Neuronal stem cell (in vitro differentiated cells): ENCODE measurements around the gene C1orf52.

Experiments used
- DNase-seq: peaks from one replicate; pipeline ENCODE4 v3.0.0-alpha.2; 2013; ENCODE audit warnings: low spot score
- H2AFZ ChIP-seq: one replicate; pipeline ENCODE4 v1.6.1; 2013; ENCODE audit warnings: mild to moderate bottlenecking, low read length, inconsistent platforms
- H2AK5ac ChIP-seq: 2 replicates; pipeline ENCODE4 v1.6.1; 2013; ENCODE audit warnings: low read depth, mild to moderate bottlenecking, inconsistent platforms, low read length, moderate library complexity, mixed read lengths
- H2BK120ac ChIP-seq: 2 replicates; pipeline ENCODE4 v1.6.1; 2013; ENCODE audit warnings: low read depth, mild to moderate bottlenecking, inconsistent platforms, low read length, moderate library complexity, mixed read lengths
- H2BK12ac ChIP-seq: one replicate; pipeline ENCODE4 v1.6.1; 2013; ENCODE audit warnings: low read length, inconsistent platforms
- H2BK15ac ChIP-seq: 2 replicates; pipeline ENCODE4 v1.6.1; 2013; ENCODE audit warnings: mild to moderate bottlenecking, low read length, inconsistent platforms, mixed read lengths
- H2BK5ac ChIP-seq: one replicate; pipeline ENCODE4 v1.6.1; 2013; ENCODE audit warnings: inconsistent platforms, mild to moderate bottlenecking, low read length, moderate library complexity
- H3K14ac ChIP-seq: one replicate; pipeline ENCODE4 v1.6.1; 2013; ENCODE audit warnings: low read length, inconsistent platforms
- H3K18ac ChIP-seq: 2 replicates; pipeline ENCODE4 v1.6.1; 2013; ENCODE audit warnings: low read length, inconsistent platforms
- H3K23ac ChIP-seq: 2 replicates; pipeline ENCODE4 v1.6.1; 2013; ENCODE audit warnings: low read depth, mild to moderate bottlenecking, mixed read lengths, low read length, inconsistent platforms; ENCODE audit not compliant: poor library complexity
- H3K27ac ChIP-seq: replicated peaks from 3 replicates; pipeline ENCODE4 v1.5.1; 2013; ENCODE audit warnings: low read length, inconsistent platforms
- H3K27me3 ChIP-seq, 3 experiments: 2 replicates each; pipeline ENCODE4 v1.6.1; 2013; ENCODE audit warnings: low read length in 3 of 3, mild to moderate bottlenecking in 2 of 3, inconsistent platforms in 1 of 3, low read depth in 1 of 3, mixed read lengths in 1 of 3, moderate library complexity in 1 of 3; ENCODE audit not compliant: control insufficient read depth in 3 of 3, insufficient read depth in 3 of 3
- H3K36me3 ChIP-seq, 2 donors: replicated peaks in 1 of 2; 2 replicates each; pipeline ENCODE4 v1.6.1; 2013; ENCODE audit warnings: low read length in 2 of 2; ENCODE audit not compliant: control insufficient read depth in 2 of 2, insufficient read depth in 2 of 2
- H3K4ac ChIP-seq: 2 replicates; pipeline ENCODE4 v1.6.1; 2013; ENCODE audit warnings: inconsistent platforms, mild to moderate bottlenecking, low read length, moderate library complexity
- H3K4me1 ChIP-seq, 2 donors: 1 replicate in 1 of 2; 2 replicates in 1 of 2; pipeline ENCODE4 v1.6.1; 2013; ENCODE audit warnings: low read length in 2 of 2, low read depth in 1 of 2; ENCODE audit not compliant: control insufficient read depth in 2 of 2, insufficient read depth in 1 of 2
- H3K4me2 ChIP-seq: one replicate; pipeline ENCODE4 v1.6.1; 2013; ENCODE audit warnings: mild to moderate bottlenecking, low read length, inconsistent platforms; ENCODE audit not compliant: insufficient read depth, poor library complexity, severe bottlenecking
- H3K4me3 ChIP-seq, 2 donors: 2 replicates each; pipeline ENCODE4 v1.5.1; 2013; ENCODE audit warnings: low read length in 2 of 2, mild to moderate bottlenecking in 2 of 2, inconsistent platforms in 1 of 2, moderate library complexity in 1 of 2
- H3K79me1 ChIP-seq: one replicate; pipeline ENCODE4 v1.6.1; 2013; ENCODE audit warnings: low read depth, mild to moderate bottlenecking, inconsistent platforms, low read length, moderate library complexity
- H3K9ac ChIP-seq: one replicate; pipeline ENCODE4 v1.6.1; 2013; ENCODE audit warnings: mild to moderate bottlenecking, low read depth, low read length, inconsistent platforms; ENCODE audit not compliant: poor library complexity
- H3K9me3 ChIP-seq, 2 donors: replicated peaks in 1 of 2; 2 replicates each; pipeline versions ENCODE3 to v1.6.1; 2013; ENCODE audit warnings: low read length in 2 of 2, mild to moderate bottlenecking in 2 of 2, inconsistent platforms in 1 of 2, low read depth in 1 of 2, mixed read lengths in 1 of 2, moderate library complexity in 1 of 2; ENCODE audit not compliant: control insufficient read depth in 2 of 2, insufficient read depth in 1 of 2
- H4K8ac ChIP-seq: one replicate; pipeline ENCODE4 v1.6.1; 2013; ENCODE audit warnings: low read depth, mild to moderate bottlenecking, inconsistent platforms, low read length, moderate library complexity
- H4K91ac ChIP-seq: one replicate; pipeline ENCODE4 v1.6.1; 2013; ENCODE audit warnings: low read length, low read depth, mild to moderate bottlenecking, inconsistent platforms; ENCODE audit not compliant: poor library complexity
- WGBS, 2 donors: extraction: QIAGEN DNeasy Blood & Tissue Kit; methylation state at CpG; one replicate each; pipeline ENCODE4 v1.1.7; 2013; ENCODE audit warnings: missing lambda C conversion rate in 2 of 2, mixed read lengths in 1 of 2; ENCODE audit not compliant: insufficient read length in 2 of 2, insufficient replicate concordance in 1 of 2; ENCODE audit errors: extremely low coverage in 2 of 2; 5-methylcytosine and 5-hydroxymethylcytosine counted together

C1orf52 gene

DNA sequence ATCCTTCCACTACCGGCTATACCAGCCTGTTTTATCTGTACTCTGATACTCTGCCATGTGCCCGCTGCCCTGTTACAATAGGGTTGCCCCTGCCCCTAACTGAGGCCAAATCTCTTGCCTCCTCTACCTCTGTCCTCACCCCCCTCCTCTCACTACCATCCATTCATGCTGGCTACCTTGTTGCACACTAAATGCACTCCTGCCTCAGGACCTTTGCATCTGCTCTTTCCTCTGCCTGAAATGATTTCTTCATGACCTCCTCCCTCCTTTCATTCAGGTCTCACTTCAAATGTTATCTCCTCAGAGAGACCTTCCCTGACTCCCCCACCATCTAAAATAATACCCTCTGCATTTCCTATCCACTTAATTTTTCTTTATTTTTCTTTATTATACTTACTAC is 51.0 kb downstream of the C1orf52 start:
- Histone ChIP-seq H3K18ac (no peak overlapping the region), H3K23ac (no peak overlapping the region), H3K27me3 (peaks cover 0 to 34% (median 0%) of the 10 kb centered on the region in 3 experiments), H3K9ac (no peak overlapping the region), H3K79me1 (no peaks in the 10 kb centered on the region), H2BK15ac (no peak overlapping the region), H2AFZ (no peak overlapping the region), H3K9me3 (no peaks in the 10 kb centered on the region), H2AK5ac (no peak overlapping the region), H2BK12ac (no peak overlapping the region), H3K4me2 (no peak overlapping the region), H2BK120ac (no peak overlapping the region), H4K91ac (no peak overlapping the region), H3K4me1 (no peaks in the 10 kb centered on the region), H3K4ac (no peak overlapping the region), H3K4me3 (no peak overlapping the region), H3K36me3 (no peaks in the 10 kb centered on the region), H3K14ac (no peak overlapping the region), H4K8ac (no peak overlapping the region), H2BK5ac (no peak overlapping the region), H3K27ac (no peak overlapping the region)
- no CpG with 5 or more reads among the region's 2 CpGs for WGBS, 2 donors
- no peak for DNase-seq

DNA sequence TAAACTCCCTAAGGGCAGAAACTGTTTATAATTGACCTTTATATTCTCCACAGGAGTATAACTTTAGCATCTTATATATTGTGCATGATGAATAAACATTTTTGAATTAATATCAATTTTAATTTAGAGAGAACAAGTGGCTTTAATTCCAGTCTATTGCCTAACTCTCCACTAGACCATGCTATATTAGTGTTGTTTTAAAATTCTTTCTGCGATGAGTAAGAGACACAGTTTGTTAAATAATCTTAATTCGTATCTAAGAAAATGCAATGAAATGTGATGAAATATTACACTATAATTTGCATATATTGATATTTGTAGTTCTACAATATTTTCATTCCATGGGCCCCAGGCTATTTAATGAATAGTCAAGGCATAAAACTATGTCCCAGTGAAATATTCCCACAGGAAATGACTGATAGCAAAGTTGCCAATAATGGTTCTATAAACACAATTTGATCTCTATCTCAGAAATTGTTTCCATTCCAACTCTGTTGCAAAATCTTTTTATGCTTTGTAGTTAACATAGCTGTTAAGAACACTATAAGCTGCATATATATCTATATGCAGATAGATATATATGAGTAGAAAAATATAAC is 55.8 kb downstream of the C1orf52 start:
- Histone ChIP-seq H2BK5ac (no peak overlapping the region), H2BK120ac (no peak overlapping the region), H3K14ac (no peak overlapping the region), H3K27me3 (peaks cover 0 to 51% (median 0%) of the 10 kb centered on the region in 3 experiments), H3K4me2 (no peak overlapping the region), H4K8ac (no peak overlapping the region), H3K9me3 (no peaks in the 10 kb centered on the region), H3K9ac (no peak overlapping the region), H4K91ac (no peak overlapping the region), H2AK5ac (no peak overlapping the region), H2AFZ (no peak overlapping the region), H2BK12ac (no peak overlapping the region), H3K4ac (no peak overlapping the region), H3K36me3 (no peaks in the 10 kb centered on the region), H3K27ac (no peak overlapping the region), H2BK15ac (no peak overlapping the region), H3K23ac (no peak overlapping the region), H3K4me3 (no peak overlapping the region), H3K18ac (no peak overlapping the region), H3K4me1 (peaks cover 1 to 4% of the 10 kb centered on the region in 2 donors), H3K79me1 (peaks cover 6% of the 10 kb centered on the region)
- no peak for DNase-seq
- no CpG with 5 or more reads among the region's 2 CpGs for WGBS, 2 donors

DNA sequence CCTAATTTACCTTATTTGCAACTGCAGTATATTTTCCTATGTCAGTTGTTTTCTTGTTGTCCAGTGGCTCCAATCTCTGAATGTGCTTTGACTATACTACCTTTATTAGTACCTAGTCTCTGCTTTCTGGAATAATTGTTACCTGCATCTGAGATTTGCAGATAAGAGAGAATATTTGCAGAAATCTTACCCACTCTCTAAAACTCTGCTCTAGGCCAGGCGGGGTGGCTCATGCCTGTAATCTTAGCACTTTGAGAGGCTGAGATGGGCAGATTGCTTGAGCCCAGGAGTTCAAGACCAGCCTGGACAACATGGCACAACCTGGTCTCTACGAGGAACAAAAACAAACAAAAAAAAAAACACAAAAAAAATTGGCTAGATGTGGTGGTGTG is 56.6 kb downstream of the C1orf52 start:
- H3K36me3 ChIP-seq, result no peaks in the 10 kb centered on the region
- no peak overlapping the region for H3K4ac ChIP-seq
- no CpG with 5 or more reads among the region's 2 CpGs for WGBS, 2 donors
- no peak overlapping the region for H3K27ac ChIP-seq
- no peak overlapping the region for H3K23ac ChIP-seq
- no peak overlapping the region for H3K9ac ChIP-seq
- no peak overlapping the region for H4K91ac ChIP-seq
- no peak overlapping the region for H3K4me2 ChIP-seq
- H3K18ac ChIP-seq, result no peak overlapping the region
- no peak for DNase-seq
- no peak overlapping the region for H3K4me3 ChIP-seq
- H2AFZ ChIP-seq, result no peak overlapping the region
- H4K8ac ChIP-seq, result no peak overlapping the region
- H2BK120ac ChIP-seq, result no peak overlapping the region
- peaks cover 6% of the 10 kb centered on the region for H3K79me1 ChIP-seq
- no peak overlapping the region for H2AK5ac ChIP-seq
- H3K27me3 ChIP-seq, result peaks cover 0 to 51% (median 0%) of the 10 kb centered on the region in 3 experiments
- H3K9me3 ChIP-seq, result no peaks in the 10 kb centered on the region
- H2BK5ac ChIP-seq, result no peak overlapping the region
- peaks cover 1 to 4% of the 10 kb centered on the region in 2 donors for H3K4me1 ChIP-seq
- H3K14ac ChIP-seq, result no peak overlapping the region
- H2BK12ac ChIP-seq, result no peak overlapping the region
- no peak overlapping the region for H2BK15ac ChIP-seq

DNA sequence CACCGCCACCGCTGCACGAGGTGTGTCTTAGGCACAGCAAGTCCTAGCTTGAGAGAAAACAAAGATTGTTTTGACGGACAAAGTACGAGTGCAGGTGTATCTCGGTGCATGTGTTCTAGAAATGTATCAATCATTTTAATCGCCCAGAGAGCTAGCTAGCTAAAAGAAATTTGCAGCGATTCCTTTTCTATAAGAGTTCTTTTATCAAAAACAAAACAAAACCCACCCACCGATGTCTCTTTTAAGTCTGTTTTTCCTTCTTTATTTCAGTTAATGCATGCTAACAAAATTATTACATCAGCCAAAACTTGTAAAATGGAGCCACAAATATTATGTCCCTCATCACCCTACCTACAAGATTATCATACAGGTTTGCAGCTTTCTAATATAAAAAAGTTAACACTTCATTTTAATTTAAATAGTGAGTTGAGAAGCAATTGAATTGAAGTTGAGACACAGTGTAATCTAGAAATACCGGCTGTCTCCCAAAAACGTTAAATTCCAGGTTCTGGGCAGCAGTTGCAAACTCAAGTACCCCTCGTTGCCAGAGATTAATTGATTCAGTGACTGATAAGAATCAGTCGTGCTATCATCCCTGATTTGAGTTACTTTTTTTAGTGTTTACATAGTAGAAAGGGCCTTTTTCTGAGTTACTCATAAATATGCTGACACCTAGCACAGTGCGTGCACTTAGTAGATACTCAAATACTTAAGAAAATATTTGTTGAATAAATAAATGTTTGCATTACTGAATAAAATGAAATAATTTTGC is 57.2 kb downstream of the C1orf52 start:
- Histone ChIP-seq H3K18ac (peak overlapping the region; percentile 98), H3K36me3 (no peaks in the 10 kb centered on the region), H3K27ac (peak overlapping the region; percentile 78), H3K4ac (no peak overlapping the region), H3K27me3 (peaks cover 0 to 49% (median 0%) of the 10 kb centered on the region in 3 experiments), H3K23ac (peak overlapping the region; percentile 98), H3K4me1 (peaks cover 1 to 4% of the 10 kb centered on the region in 2 donors), H3K9me3 (no peaks in the 10 kb centered on the region), H2BK12ac (no peak overlapping the region), H3K14ac (no peak overlapping the region), H2BK5ac (peak overlapping the region; percentile 98), H4K8ac (no peak overlapping the region), H3K79me1 (peaks cover 6% of the 10 kb centered on the region), H4K91ac (no peak overlapping the region), H3K4me3 (peak overlapping the region; percentile 57 to 89), H3K4me2 (peak overlapping the region; percentile 80), H2BK120ac (no peak overlapping the region), H2AFZ (peak overlapping the region; percentile 98), H2BK15ac (no peak overlapping the region), H2AK5ac (no peak overlapping the region), H3K9ac (peak overlapping the region; percentile 97)
- DNase-seq, result no peak
- WGBS, 2 donors, result no CpG with 5 or more reads among the region's 14 CpGs
